Measurements from ENCODE around the gene OTULINL. TPM values are rescaled to one million over a fixed set of nuclear protein-coding genes. Genes with fewer than 3 reads are reported as not detected.

The OTULINL gene
- total and polyA plus RNA-seq, 2 donors (not counting 1 experiment from before 2014, with no cell fraction given) = 0.17 to 2.4 TPM

GRCh38 chr5:14655146-14655741, 73.7 kb downstream of the OTULINL start:
- no peak for TF ChIP-seq EZH2 (IDR thresholded peaks at IDR 0.05; ENCODE audit: low read length, missing control alignments)
- TF ChIP-seq, protein P1, sequence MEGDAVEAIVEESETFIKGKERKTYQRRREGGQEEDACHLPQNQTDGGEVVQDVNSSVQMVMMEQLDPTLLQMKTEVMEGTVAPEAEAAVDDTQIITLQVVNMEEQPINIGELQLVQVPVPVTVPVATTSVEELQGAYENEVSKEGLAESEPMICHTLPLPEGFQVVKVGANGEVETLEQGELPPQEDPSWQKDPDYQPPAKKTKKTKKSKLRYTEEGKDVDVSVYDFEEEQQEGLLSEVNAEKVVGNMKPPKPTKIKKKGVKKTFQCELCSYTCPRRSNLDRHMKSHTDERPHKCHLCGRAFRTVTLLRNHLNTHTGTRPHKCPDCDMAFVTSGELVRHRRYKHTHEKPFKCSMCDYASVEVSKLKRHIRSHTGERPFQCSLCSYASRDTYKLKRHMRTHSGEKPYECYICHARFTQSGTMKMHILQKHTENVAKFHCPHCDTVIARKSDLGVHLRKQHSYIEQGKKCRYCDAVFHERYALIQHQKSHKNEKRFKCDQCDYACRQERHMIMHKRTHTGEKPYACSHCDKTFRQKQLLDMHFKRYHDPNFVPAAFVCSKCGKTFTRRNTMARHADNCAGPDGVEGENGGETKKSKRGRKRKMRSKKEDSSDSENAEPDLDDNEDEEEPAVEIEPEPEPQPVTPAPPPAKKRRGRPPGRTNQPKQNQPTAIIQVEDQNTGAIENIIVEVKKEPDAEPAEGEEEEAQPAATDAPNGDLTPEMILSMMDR (conservative IDR thresholded peaks at IDR 0.05 in 1 of 2, IDR thresholded peaks at IDR 0.05 in 1 of 2; ENCODE audit: low read depth in 1 of 2, low read length in 2 of 2) = no peak
- no peaks in the 10 kb centered on the region for H4K20me1 ChIP-seq (ENCODE audit: control insufficient read depth, extremely low read depth, insufficient read depth, low read length)
- no peak for DNase-seq (ENCODE audit: low read depth in 2 of 2)
- no peaks in the 10 kb centered on the region for H3K9me3 ChIP-seq (ENCODE audit: control insufficient read depth, insufficient read depth, low read depth, low read length)
- no peak overlapping the region for H3K4me3 ChIP-seq (replicated peaks in 1 of 4; ENCODE audit: control extremely low read depth in 1 of 4, insufficient read depth in 1 of 4, low read depth in 3 of 4, low read length in 4 of 4)
- H3K9ac ChIP-seq (ENCODE audit: insufficient read depth, low read length) = no peak overlapping the region
- no peak overlapping the region for H3K4me2 ChIP-seq (ENCODE audit: extremely low read depth, insufficient read depth, low read length)
- H3K79me2 ChIP-seq (ENCODE audit: control insufficient read depth, insufficient read depth, low read length) = no peaks in the 10 kb centered on the region
- no peaks in the 10 kb centered on the region for H3K36me3 ChIP-seq (ENCODE audit: control insufficient read depth, insufficient read depth, low read length)
- H3K27ac ChIP-seq (ENCODE audit: insufficient read depth, low read length) = no peak overlapping the region
- peaks cover under 1% of the 10 kb centered on the region for H3K4me1 ChIP-seq (ENCODE audit: control insufficient read depth, extremely low read depth, insufficient read depth, low read length)
- H2AFZ ChIP-seq (ENCODE audit: low read length) = no peak overlapping the region
- no peaks in the 10 kb centered on the region for H3K27me3 ChIP-seq (ENCODE audit: control insufficient read depth, insufficient read depth, low read length)

- Histone ChIP-seq H2AFZ (ENCODE audit: low read length) (no peak overlapping the region), H3K9me3 (ENCODE audit: control insufficient read depth, insufficient read depth, low read depth, low read length) (no peaks in the 10 kb centered on the region), H3K9ac (ENCODE audit: insufficient read depth, low read length) (no peak overlapping the region), H3K4me2 (ENCODE audit: extremely low read depth, insufficient read depth, low read length) (no peak overlapping the region), H4K20me1 (ENCODE audit: control insufficient read depth, extremely low read depth, insufficient read depth, low read length) (no peaks in the 10 kb centered on the region), H3K4me1 (ENCODE audit: control insufficient read depth, extremely low read depth, insufficient read depth, low read length) (peaks cover 8% of the 10 kb centered on the region), H3K27me3 (ENCODE audit: control insufficient read depth, insufficient read depth, low read length) (no peaks in the 10 kb centered on the region), H3K79me2 (ENCODE audit: control insufficient read depth, insufficient read depth, low read length) (no peaks in the 10 kb centered on the region), H3K27ac (ENCODE audit: insufficient read depth, low read length) (no peak overlapping the region), H3K4me3 (replicated peaks in 1 of 4; ENCODE audit: control extremely low read depth in 1 of 4, insufficient read depth in 1 of 4, low read depth in 3 of 4, low read length in 4 of 4) (no peak overlapping the region), H3K36me3 (ENCODE audit: control insufficient read depth, insufficient read depth, low read length) (no peaks in the 10 kb centered on the region)
- no peak for TF ChIP-seq EZH2 (IDR thresholded peaks at IDR 0.05; ENCODE audit: low read length, missing control alignments)
- TF ChIP-seq, protein P1 (conservative IDR thresholded peaks at IDR 0.05 in 1 of 2, IDR thresholded peaks at IDR 0.05 in 1 of 2; ENCODE audit: low read depth in 1 of 2, low read length in 2 of 2) = no peak
- no peak for DNase-seq (ENCODE audit: low read depth in 2 of 2)
Measured at GRCh38 chr5:14656898-14657297, 75.3 kb downstream of the OTULINL start.

- DNase-seq (ENCODE audit: low read depth in 2 of 2) = peak; percentile 76 to 84
- Histone ChIP-seq H3K79me2 (ENCODE audit: control insufficient read depth, insufficient read depth, low read length) (peaks cover 11% of the 10 kb centered on the region), H2AFZ (ENCODE audit: low read length) (no peak overlapping the region), H3K4me1 (ENCODE audit: control insufficient read depth, extremely low read depth, insufficient read depth, low read length) (peaks cover 12% of the 10 kb centered on the region), H3K9me3 (ENCODE audit: control insufficient read depth, insufficient read depth, low read depth, low read length) (no peaks in the 10 kb centered on the region), H3K36me3 (ENCODE audit: control insufficient read depth, insufficient read depth, low read length) (no peaks in the 10 kb centered on the region), H4K20me1 (ENCODE audit: control insufficient read depth, extremely low read depth, insufficient read depth, low read length) (no peaks in the 10 kb centered on the region), H3K4me2 (ENCODE audit: extremely low read depth, insufficient read depth, low read length) (peak overlapping the region; percentile 45), H3K27me3 (ENCODE audit: control insufficient read depth, insufficient read depth, low read length) (no peaks in the 10 kb centered on the region), H3K9ac (ENCODE audit: insufficient read depth, low read length) (no peak overlapping the region), H3K27ac (ENCODE audit: insufficient read depth, low read length) (no peak overlapping the region), H3K4me3 (replicated peaks in 1 of 4; ENCODE audit: control extremely low read depth in 1 of 4, insufficient read depth in 1 of 4, low read depth in 3 of 4, low read length in 4 of 4) (no peak overlapping the region)
- TF ChIP-seq, protein P1 (conservative IDR thresholded peaks at IDR 0.05 in 1 of 2, IDR thresholded peaks at IDR 0.05 in 1 of 2; ENCODE audit: low read depth in 1 of 2, low read length in 2 of 2) = no peak
- no peak for TF ChIP-seq EZH2 (IDR thresholded peaks at IDR 0.05; ENCODE audit: low read length, missing control alignments)
Measured at GRCh38 chr5:14659821-14660607, 78.4 kb downstream of the OTULINL start.

Measured in fibroblast of lung (primary cell).